Pulmonary artery endothelial cell (primary cell): ENCODE measurements around the gene ZBTB46. TPM values are rescaled to one million over a fixed set of nuclear protein-coding genes. Genes with fewer than 3 reads are reported as not detected.

Experiments
- DNase-seq: peaks from one replicate; pipeline ENCODE4 v3.0.0-alpha.2; 2011; ENCODE audit warnings: low read depth, low spot score
- total RNA-seq: library from RNA; depleted of rRNA; stranded (reverse); fragments of >200 nt; gene quantifications from 2 replicates; pipeline ENCODE4 v1.2.3, GENCODE V29; 2014

The ZBTB46 gene
- total RNA-seq, 1 donor from 2014 or later = 13.0 TPM

DNA sequence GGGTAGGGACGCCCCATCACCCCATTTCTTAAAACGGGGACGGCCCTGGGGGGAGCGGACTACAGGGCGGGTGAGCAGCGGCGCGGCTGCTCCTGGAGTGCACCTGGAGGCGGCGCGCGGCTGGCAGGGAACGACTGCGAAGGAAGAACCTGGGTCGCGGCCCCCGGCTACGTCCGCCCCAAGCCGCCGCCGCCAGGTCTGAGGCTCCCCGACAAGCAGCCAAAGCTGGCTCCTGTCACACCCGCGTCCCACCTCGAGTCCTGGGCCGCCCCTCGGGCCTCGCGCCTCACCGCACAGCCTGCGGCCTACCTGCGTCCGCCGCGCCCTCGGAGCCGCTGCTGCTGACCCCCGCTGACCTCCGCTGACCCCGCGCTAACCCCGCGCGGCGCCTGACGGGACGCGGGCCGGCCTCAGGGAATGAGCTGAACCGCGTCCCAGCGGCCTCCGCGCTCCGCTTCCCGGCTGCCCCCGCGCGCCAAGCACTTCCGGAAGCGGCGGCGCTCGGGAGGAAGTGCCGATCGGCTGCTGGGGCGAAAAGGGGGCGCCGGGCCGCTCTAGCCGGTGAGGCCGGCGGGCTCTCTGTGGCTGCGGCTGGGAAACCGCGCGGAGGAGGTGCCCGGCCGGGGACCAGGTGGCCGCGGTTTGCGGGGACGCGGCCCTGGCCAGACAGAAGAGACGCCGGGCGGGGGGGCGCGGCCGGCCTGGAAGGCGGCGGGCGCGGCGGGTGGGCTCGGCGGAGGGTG lies 123.3 kb downstream of the ZBTB46 start, which contains the start of the genes ARFRP1 and ZGPAT:
TSS of gene ARFRP1 (minus strand) at position 419 of the 743 bp plus-strand sequence. CDS start 885 bp downstream, outside the sequence.
TSS of gene ZGPAT (plus strand) at position 482 of the 743 bp plus-strand sequence. CDS start 542 bp downstream, outside the sequence.
- peak; percentile 40 for DNase-seq

DNA sequence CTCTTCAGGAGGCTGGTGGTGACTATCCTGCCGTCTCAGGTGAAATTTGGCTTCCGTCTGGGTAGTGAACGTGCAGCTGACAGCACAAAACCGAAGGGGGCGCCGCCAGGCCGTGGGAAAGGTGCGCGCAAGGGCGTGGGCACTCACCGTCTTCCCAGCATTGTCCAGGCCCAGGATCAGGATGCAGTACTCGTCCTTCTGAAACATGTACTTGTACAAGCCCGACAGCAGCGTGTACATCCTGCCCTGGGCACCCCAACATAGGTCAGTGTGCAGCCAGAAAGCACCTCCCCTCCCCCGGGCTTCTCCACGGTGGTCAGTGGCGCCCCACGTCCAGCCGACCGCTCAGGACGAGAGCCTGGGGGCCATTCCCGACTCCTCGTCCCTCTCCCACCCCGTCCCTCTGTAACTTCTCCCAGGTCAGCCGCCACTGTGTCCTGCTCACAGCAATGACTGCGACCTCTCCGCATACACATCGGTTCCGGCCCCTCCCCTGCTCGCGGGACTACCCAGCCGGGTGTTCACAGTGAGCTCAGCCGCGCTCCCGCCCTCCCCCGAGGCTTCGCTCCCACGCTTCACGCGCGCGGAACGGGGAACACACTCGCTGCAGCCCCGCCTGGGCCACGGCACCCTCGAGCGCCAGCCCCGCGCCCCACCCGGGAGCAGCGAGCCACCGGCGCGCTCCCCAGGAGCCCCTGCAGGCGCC lies 124.1 kb downstream of the ZBTB46 start:
- DNase-seq = no peak

DNA sequence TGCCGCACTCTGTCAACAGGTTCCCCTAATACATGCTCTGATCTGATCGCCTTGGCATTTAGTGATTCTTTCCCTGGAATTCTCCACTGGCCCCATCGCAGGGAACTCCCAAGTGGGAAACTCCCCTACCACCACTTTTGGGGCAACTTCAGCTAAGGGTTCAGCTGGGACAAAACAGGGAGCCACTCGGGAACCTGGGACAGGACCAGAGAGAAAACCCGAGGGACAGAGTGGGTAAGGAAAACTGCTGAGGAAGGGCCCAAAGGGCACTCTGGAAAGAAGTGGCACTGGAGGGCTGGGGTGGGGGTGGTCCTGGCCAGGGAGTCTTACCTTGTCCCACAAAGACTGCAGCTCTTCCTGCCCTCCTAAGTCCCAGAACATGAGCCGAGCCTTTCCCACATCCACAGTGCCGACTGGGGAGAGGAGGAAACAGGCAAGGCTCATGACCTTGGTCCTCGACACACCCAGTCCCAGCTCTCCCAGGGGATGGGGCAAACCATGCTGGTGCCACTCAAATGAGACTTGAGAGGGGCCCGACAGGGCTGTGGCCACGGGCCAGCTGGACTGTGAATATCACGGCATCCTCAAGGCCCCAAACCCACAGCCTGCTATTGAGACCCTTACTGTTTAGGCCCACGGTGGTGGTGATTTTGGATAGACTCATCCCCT lies 124.9 kb downstream of the ZBTB46 start:
- no peak for DNase-seq

DNA sequence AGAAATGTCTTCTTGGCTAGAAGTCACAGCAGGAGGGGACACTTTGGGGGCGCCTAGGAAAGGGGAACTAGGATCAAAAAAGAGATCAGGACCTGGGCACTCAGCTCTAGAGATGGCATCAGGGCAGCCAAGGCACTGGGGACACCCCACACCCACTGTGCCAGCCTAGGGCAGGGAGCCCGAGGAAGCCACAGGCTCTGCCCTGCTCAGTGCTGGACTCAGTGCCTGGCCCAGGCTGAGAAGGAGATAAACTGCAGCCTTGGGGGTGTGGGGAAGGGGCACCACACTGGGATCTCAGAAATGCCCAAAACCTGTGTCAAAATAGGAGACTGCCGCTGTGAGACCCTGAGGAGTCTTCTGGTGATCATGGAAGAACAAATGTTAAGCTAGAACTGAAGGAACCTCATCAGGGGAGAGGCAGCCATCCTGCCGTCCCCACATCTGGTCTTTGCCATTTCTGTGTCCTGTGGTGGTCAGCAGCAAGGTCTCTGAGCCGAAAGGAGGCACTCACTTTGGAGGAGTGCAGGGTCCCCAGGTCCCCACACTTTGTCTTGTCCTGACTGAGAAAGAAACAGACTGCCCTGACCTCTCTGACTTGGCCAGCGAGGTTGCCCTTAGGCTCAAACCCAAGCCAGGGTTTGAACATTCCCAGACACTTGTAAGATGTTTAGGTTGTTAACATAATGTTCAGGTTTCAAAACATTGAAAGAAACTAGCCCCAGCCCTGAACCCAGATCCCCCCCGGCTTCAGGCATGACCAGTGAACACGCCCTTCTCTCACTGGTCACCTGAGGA lies 125.6 kb downstream of the ZBTB46 start:
- DNase-seq = no peak

DNA sequence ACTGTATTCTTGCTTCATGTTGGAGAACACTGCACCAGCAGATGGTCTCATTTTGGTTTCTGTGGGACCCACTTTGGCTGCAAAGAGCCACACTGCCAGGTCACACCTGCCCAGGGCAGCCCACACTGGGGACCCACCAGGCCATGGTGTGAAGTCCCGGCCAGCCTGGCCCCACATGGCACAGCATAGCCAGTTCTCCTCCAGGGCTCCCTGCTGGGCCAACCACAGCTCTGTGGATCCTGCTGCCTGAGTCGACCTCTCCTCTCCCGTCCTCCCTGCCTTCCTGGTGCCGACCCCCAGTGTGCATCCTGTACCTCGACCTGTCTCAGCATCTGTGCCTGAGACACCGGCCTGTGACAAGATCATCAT lies 126.3 kb downstream of the ZBTB46 start:
- no peak for DNase-seq

DNA sequence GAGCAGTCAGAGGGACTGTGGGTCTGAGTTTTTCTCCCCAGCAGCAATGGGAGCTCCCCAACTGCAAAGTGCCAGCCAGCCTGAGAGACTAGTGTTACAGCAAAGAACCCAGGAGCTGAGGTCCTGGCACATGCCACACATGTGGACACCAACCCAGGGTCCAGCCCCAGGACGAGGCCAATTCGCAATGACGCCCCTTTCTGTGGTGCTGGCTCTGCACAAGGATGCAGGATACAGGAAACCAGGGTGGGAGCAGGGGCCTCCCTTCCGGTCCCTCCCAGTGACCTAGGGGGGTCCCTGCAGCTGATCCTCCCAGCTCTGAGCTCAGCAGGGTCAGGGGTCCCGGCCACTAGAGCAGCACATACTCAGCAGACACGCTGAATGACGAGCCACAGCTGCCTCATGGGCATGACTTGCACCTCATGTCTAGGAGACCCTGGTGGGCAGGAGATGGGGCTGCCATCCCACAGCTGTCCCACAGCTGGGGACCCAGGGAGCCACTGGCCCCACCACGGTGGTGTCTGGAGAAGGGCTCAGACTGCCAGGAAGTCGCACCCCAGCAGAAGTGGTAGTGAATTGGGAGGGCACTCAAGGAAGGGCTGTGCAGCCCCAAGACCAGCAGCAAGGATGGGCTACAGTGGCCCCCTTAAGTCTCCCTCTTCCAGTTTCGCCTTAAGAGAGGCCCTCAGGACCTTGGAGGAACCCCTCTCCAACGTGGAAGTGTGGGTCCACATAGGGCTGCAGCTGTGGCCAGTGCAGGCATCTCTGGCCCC lies 126.9 kb downstream of the ZBTB46 start:
- no peak for DNase-seq

DNA sequence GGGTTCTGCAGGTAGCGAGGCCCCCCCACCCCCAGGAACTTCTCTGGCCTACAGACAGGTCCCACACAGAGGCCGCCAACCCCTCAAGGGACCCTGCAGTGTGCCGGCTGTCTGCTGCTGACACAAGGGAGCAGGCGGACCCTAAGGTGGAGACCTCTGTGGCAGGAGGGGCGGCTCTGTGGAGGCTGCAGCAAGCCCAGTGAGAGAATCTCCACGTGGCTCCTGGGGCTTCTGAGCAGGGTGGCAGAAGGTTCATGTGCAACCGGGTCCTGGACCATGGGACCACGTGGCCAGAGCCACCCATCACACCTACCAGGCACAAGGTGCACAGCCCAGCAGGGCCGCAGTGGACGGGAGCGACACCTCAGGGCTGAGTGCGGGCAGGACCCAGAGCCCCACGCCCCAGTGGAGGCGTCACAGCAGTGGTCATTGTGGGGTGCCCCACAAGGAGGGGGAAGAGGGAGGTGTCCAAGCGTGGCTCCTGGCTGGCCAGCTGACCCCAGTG lies 127.5 kb downstream of the ZBTB46 start:
- no peak for DNase-seq

DNA sequence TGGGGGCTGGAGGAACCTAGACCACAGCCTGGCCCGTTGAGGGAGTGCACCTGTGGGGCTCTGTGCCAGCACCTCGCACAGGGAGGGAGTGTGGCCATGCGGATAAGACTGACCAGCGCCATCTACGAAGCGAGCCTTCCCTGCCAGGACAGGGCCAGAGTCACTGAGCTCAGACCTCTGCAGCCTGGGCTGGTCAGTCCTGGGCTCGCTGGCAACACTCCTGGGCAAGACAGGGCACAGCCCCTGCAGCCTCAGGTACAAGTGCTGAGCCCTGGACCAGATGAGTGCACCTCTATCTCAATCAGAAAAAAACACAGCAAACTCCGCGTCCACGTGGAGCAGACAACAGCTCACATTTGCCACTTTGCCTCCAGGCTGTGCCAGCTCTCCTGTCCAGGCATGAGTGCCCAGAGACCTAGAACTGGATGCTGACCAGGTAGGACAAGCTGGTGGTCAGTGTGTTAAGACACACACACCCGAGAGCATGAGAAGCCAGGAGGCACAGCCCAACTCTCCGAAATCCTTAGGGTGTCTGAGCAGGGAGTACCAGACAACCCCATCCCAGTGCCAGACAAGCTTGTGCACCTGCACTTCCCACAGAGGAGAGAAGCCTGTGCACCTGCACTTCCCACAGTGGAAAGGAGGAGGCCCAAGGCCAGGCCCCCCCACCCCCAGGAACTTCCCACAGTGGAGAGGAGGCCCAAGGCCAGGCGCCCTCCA lies 128.2 kb downstream of the ZBTB46 start:
- DNase-seq = no peak

DNA sequence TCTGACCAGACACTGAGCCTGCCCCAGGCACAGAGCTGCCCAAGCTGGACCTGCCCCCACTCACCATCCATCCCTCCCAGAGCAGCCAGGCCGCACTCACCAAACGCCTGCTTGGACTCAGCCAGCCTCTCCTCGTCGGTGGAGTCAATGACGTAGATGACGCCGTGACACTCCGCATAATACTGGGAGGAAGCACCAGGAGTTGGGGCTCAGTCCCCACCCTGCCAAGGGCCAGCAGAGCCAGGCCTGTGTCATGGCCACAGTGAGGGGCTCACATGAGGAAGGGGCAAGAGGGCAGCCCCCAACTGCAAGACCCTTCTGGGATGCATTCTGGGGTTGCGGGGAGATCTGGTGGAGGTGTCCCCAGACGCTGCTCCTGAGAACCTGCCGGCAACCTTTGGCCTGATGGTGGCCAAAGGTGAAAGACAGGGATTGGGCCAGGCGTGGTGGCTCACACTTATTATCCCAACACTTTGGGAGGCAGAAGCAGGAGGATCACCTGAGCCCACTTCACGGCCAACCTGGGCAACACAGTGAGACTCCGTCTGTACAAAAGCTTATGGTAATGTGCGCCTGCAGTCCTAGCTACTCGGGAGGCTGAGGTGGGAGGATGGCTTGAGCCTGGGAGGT lies 128.9 kb downstream of the ZBTB46 start:
- DNase-seq = no peak

DNA sequence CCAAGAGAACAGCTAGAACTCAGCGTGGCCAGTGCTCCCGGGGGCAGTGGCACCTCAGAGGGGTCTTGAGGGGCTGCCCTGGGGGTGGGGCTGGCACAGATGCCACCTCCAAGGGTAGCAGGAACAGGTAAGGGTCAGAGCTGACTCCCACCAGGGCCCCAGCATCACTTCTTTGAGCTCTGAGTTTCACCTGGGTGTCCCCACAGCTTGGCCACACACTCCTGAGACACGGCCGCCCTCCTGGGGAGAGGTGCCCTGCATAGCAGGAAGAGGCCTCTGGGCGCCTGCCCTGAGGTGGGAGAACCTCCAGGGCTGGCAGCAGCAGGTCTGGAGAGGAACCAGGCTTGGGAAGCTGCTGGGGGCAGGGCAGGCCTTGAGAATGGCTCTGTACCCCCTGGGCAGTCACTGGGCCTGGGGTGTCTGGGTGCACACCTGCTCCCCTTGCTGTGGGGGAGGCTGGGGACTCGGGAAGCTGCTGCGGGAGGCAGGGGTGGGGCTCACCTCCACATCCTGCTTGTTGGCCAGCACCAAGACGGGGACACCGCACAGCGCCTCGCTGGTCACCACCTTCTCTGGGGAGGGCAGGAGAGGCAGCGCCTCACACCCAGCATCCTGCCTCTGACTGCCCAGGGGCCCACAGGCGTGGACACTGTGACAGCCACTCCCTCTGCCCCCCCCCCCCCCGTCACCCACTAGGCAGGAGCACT lies 129.6 kb downstream of the ZBTB46 start:
- DNase-seq = no peak

DNA sequence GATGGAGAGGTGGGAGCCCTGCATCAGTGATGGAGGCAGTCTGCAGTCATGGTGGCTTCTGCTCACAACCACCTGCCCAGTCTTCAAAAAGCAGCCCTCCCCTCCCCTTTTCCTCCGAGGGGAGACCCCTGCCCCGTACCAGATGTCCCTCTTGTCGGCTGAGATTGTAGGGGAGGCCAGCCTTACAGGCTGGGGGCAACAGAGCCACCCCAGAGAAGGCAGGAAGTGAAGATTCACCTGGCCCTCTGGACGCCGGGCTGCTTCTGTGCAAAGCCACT lies 130.1 kb downstream of the ZBTB46 start:
- DNase-seq = no peak

DNA sequence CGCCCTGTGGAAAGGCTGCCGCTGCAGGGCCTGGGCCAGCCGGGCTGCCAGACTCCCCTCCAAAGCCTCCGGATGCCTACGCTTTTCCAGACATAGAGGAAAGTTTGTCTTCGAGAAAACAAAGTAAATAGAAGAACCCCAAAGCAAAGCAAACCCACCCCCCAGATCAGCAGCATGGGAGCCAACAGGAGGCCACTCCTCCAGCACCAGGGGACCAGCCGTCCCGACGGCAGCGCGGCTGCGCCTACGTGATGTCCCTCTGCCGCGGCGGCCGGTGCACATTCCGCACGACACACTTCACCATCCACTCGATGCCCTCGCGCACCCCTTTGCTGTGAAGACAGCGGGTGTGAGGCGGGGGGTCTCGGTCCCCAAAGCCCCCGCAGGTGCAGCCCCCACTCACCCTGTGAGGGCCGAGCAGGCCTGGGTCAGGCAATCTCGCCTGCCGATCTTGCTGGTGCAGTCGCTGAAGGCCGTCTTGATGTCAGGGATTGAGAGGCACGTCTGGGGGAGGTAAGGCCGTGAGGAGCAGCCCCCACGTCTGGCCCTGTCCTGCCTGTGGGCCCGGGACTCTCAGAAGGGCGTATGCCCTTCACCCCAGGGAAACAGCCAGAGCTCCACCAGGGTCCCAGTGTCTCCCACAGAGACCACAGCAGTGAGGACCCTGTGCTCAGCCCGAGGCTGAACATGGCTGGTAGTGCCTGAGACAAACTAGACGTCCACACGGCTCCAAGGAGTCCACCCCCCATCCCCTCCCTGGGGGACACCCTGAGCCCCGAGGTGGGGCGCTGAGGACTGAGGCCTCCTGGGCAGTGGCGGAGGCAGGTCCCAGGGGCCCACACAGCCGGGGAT lies 130.6 kb downstream of the ZBTB46 start:
- DNase-seq = no peak

DNA sequence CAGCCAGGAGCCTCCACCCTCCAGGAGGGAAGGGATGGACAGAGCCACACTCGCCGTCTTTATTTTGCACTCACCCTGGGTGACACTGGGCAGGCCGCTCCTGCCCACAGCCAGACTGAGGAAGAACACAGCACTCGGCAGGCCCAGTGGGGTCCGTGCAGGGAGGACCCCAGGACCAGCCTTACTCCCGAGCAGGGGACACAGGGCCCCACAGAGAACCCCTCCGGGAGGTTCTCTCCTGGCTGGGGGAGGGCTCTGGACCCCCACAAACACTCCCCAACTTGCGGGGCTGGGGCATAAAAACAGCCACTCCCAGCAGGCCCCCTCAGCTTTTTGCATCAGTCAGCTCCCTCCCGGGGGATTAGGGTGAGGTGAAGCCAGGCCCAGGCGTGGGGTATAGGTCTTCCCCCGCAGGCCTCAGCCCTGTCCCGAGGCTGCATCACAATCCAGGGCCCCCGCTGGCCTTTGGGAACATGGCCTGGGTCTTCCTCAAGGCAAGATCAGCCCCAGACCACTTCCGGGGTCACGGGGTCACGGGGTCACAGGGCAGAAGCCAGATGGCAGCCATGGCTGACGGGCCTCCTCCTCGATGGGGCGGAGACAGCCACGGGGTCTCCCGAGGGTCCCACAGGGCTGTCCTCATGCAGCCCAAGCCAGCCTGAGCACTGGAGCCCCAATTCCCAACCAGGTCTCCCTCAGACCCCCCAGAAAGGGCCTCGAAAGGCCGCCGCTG lies 131.4 kb downstream of the ZBTB46 start:
- DNase-seq = no peak

DNA sequence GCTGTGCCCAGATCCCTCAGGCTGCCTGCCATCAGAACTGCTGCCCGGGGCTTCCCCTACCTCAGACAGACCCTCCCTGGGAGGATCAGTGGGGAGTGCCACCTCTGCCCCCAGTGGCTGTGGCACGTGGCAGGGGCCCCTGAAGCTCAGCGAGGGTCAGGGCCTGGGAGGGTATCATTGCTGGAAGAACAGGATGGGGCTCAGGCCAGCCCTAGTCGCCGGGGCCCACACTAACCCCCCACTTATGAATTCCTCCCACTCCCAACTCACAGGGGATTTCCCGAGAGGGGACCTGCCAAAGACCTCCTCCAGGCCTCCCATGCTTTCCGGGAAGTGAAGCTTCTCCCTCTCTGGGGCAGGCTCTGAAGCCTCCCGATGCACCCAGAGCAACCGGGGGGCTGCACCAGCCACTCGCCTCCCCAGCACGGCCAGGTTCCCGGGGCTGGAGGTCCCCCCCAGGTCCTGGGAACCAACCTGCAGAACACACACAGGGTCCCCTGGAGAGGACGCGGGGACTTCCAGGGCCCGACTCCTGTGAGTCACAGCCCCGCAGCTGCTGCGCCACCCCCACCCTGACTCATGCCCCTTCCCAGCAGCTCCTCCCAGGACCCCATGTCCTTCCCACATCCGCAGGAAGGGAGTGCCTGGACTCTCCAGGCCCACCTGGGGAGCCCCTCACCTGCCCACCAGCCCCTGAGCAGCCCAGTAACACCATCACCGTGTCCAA lies 132.2 kb downstream of the ZBTB46 start:
- peak; percentile 64 for DNase-seq

DNA sequence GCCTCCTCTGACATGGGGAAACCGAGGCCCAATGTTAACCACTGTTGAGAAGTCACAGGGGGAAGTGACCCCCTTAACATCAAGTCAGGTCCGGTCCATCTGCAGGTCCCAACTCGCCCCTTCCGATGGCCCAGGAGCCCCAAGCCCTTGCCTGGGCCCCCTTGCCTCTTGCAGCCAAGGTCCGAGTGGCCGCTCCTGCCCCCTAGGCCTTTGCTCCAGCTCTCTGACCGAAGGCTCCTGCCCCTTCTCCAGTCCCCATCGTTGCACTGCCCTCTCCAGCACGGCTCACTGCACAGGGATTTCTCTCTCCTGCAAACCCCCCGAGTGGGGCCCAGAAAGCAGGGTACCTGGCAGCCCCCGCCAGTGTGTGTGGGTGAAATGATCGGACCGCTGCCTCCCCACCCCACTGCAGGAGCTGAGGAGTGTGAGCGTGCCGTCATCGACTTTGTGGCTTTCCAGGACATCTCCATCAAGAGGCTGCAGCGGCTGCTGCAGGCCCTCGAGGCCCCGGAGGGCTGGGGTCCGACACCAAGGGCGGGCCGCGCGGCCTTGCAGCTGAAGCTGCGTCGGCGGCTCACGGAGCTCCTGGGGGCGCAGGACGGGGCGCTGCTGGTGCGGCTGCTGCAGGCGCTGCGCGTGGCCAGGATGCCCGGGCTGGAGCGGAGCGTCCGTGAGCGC lies 133.1 kb downstream of the ZBTB46 start:
- DNase-seq = no peak

DNA sequence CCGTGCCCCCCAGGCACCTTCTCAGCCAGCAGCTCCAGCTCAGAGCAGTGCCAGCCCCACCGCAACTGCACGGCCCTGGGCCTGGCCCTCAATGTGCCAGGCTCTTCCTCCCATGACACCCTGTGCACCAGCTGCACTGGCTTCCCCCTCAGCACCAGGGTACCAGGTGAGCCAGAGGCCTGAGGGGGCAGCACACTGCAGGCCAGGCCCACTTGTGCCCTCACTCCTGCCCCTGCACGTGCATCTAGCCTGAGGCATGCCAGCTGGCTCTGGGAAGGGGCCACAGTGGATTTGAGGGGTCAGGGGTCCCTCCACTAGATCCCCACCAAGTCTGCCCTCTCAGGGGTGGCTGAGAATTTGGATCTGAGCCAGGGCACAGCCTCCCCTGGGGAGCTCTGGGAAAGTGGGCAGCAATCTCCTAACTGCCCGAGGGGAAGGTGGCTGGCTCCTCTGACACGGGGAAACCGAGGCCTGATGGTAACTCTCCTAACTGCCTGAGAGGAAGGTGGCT lies 133.7 kb downstream of the ZBTB46 start:
- DNase-seq = no peak
